Activated naive CD4-positive, alpha-beta T cell treated with anti-CD3 and anti-CD28 coated beads, Interleukin-2, amount 50 U/mL, for 24 hours (primary cell): ENCODE measurements around the gene SMARCD2.
"Not testable (repeated sequence)": the region's sequence is repeated elsewhere in the genome, so short reads cannot be mapped to it uniquely, and the experiment has no call there.

Source experiments
- H3K27ac Mint-ChIP-seq: one replicate; pipeline ENCODE4 v1.8.0; 2021; ENCODE audit warnings: mild to moderate bottlenecking, mixed read lengths
- H3K27me3 Mint-ChIP-seq: one replicate; pipeline ENCODE4 v1.8.0; 2021; ENCODE audit warnings: mixed read lengths
- H3K36me3 Mint-ChIP-seq: one replicate; pipeline ENCODE4 v1.8.0; 2021; ENCODE audit warnings: mixed read lengths
- H3K4me1 Mint-ChIP-seq: one replicate; pipeline ENCODE4 v1.8.0; 2021; ENCODE audit warnings: mixed read lengths
- H3K4me3 Mint-ChIP-seq: one replicate; pipeline ENCODE4 v1.8.0; 2021; ENCODE audit warnings: mild to moderate bottlenecking, mixed read lengths
- H3K9me3 Mint-ChIP-seq: one replicate; pipeline ENCODE4 v1.8.0; 2021; ENCODE audit warnings: mixed read lengths

The SMARCD2 gene

GRCh38 chr17:63842540-63843386 lies at the start of gene SMARCD2:
SMARCD2 (minus strand) TSS chr17:63842685; CDS start chr17:63842674, 11 bp downstream.
- H3K4me1 Mint-ChIP-seq: peaks cover 44% of the 10 kb centered on the region
- peaks cover under 1% of the 10 kb centered on the region for H3K9me3 Mint-ChIP-seq

GRCh38 chr17:63889026-63889848 lies 46.8 kb upstream of the SMARCD2 start:
- not testable (repeated sequence) for H3K27ac Mint-ChIP-seq, H3K4me1 Mint-ChIP-seq, H3K36me3 Mint-ChIP-seq, H3K4me3 Mint-ChIP-seq, H3K9me3 Mint-ChIP-seq, H3K27me3 Mint-ChIP-seq

More at GRCh38 chr17:63842540-63843386, at the start of gene SMARCD2:
- peak within 1 kb of the TSS; percentile 94 for H3K4me3 Mint-ChIP-seq
- no peaks in the 10 kb centered on the region for H3K27me3 Mint-ChIP-seq
- H3K27ac Mint-ChIP-seq: peak within 1 kb of the TSS; percentile 85
- H3K36me3 Mint-ChIP-seq: no peaks in the 10 kb centered on the region

- H3K4me3 Mint-ChIP-seq, H3K9me3 Mint-ChIP-seq, H3K27ac Mint-ChIP-seq, H3K36me3 Mint-ChIP-seq, H3K27me3 Mint-ChIP-seq: not testable (repeated sequence)
- peaks cover 12% of the 10 kb centered on the region for H3K4me1 Mint-ChIP-seq
These were observed 42.6 kb upstream of the SMARCD2 start for GRCh38 chr17:63885119-63885518.

- not testable (repeated sequence) for H3K9me3 Mint-ChIP-seq, H3K4me3 Mint-ChIP-seq, H3K4me1 Mint-ChIP-seq, H3K27me3 Mint-ChIP-seq, H3K27ac Mint-ChIP-seq, H3K36me3 Mint-ChIP-seq
These were observed 40.2 kb upstream of the SMARCD2 start for GRCh38 chr17:63882626-63883126.

GRCh38 chr17:63881935-63882601 lies 39.6 kb upstream of the SMARCD2 start, which contains the start of gene GH2:
GH2 (minus strand) TSS chr17:63881944; CDS start chr17:63881801, 143 bp downstream.
- Mint-ChIP-seq H3K9me3 (no peaks in the 10 kb centered on the region), H3K4me3 (no peak within 1 kb of the TSS), H3K4me1 (peaks cover 3% of the 10 kb centered on the region), H3K36me3 (no peaks in the 10 kb centered on the region), H3K27ac (no peak within 1 kb of the TSS), H3K27me3 (peaks cover 2% of the 10 kb centered on the region)

- not testable (repeated sequence) for H3K27ac Mint-ChIP-seq, H3K36me3 Mint-ChIP-seq, H3K4me1 Mint-ChIP-seq, H3K27me3 Mint-ChIP-seq, H3K9me3 Mint-ChIP-seq, H3K4me3 Mint-ChIP-seq
These were observed 38.9 kb upstream of the SMARCD2 start for GRCh38 chr17:63881337-63881736.

GRCh38 chr17:63880706-63881105 lies 38.2 kb upstream of the SMARCD2 start:
- H3K4me1 Mint-ChIP-seq: peaks cover 3% of the 10 kb centered on the region
- H3K36me3 Mint-ChIP-seq: no peaks in the 10 kb centered on the region
- H3K27ac Mint-ChIP-seq: no peak overlapping the region
- H3K27me3 Mint-ChIP-seq: peaks cover 2% of the 10 kb centered on the region
- no peaks in the 10 kb centered on the region for H3K9me3 Mint-ChIP-seq
- H3K4me3 Mint-ChIP-seq: no peak overlapping the region

GRCh38 chr17:63878413-63878812 lies 35.9 kb upstream of the SMARCD2 start:
- not testable (repeated sequence) for H3K4me1 Mint-ChIP-seq, H3K9me3 Mint-ChIP-seq, H3K36me3 Mint-ChIP-seq, H3K27me3 Mint-ChIP-seq, H3K27ac Mint-ChIP-seq, H3K4me3 Mint-ChIP-seq

GRCh38 chr17:63874693-63875092 lies 32.2 kb upstream of the SMARCD2 start:
- H3K9me3 Mint-ChIP-seq, H3K27ac Mint-ChIP-seq, H3K36me3 Mint-ChIP-seq, H3K4me3 Mint-ChIP-seq, H3K27me3 Mint-ChIP-seq, H3K4me1 Mint-ChIP-seq: not testable (repeated sequence)

- not testable (repeated sequence) for H3K27me3 Mint-ChIP-seq, H3K36me3 Mint-ChIP-seq, H3K4me3 Mint-ChIP-seq, H3K4me1 Mint-ChIP-seq, H3K27ac Mint-ChIP-seq, H3K9me3 Mint-ChIP-seq
These were observed 31.7 kb upstream of the SMARCD2 start for GRCh38 chr17:63874061-63874626.

GRCh38 chr17:63873577-63873976 lies 31.1 kb upstream of the SMARCD2 start, which contains the start of gene CSH2:
CSH2 (minus strand) TSS chr17:63873677; CDS start chr17:63873614, 63 bp downstream.
- H3K36me3 Mint-ChIP-seq, H3K4me1 Mint-ChIP-seq, H3K27me3 Mint-ChIP-seq, H3K9me3 Mint-ChIP-seq, H3K4me3 Mint-ChIP-seq, H3K27ac Mint-ChIP-seq: not testable (repeated sequence)

- H3K9me3 Mint-ChIP-seq, H3K4me3 Mint-ChIP-seq, H3K27ac Mint-ChIP-seq, H3K36me3 Mint-ChIP-seq, H3K27me3 Mint-ChIP-seq, H3K4me1 Mint-ChIP-seq: not testable (repeated sequence)
These were observed 29.3 kb upstream of the SMARCD2 start for GRCh38 chr17:63871646-63872365.

GRCh38 chr17:63870292-63870665 lies 27.8 kb upstream of the SMARCD2 start:
- not testable (repeated sequence) for H3K4me3 Mint-ChIP-seq, H3K36me3 Mint-ChIP-seq, H3K4me1 Mint-ChIP-seq, H3K27me3 Mint-ChIP-seq, H3K9me3 Mint-ChIP-seq, H3K27ac Mint-ChIP-seq

GRCh38 chr17:63869491-63870291 lies 27.2 kb upstream of the SMARCD2 start:
- H3K27ac Mint-ChIP-seq, H3K36me3 Mint-ChIP-seq, H3K4me3 Mint-ChIP-seq, H3K27me3 Mint-ChIP-seq, H3K9me3 Mint-ChIP-seq, H3K4me1 Mint-ChIP-seq: not testable (repeated sequence)
